ENCODE data around the gene CSTPP1.
"Not testable (repeated sequence)": the region's sequence is repeated elsewhere in the genome, so short reads cannot be mapped to it uniquely, and the experiment has no call there.

CSTPP1 gene

GRCh38 chr11:46961041-46961440 is 24.5 kb downstream of the CSTPP1 start:
- TF ChIP-seq CTCF (IDR thresholded peaks at IDR 0.05; ENCODE audit: low read depth, low read length) = no peak
- no peak for DNase-seq (ENCODE audit: extremely low read depth, low read depth)

GRCh38 chr11:46961886-46962285 is 25.3 kb downstream of the CSTPP1 start:
- not testable (repeated sequence) for DNase-seq (ENCODE audit: extremely low read depth, low read depth)

- TF ChIP-seq CTCF (IDR thresholded peaks at IDR 0.05; ENCODE audit: low read depth, low read length) = no peak
- no peak for DNase-seq (ENCODE audit: extremely low read depth, low read depth)
These were observed 27.3 kb downstream of the CSTPP1 start for GRCh38 chr11:46963844-46964243.

- TF ChIP-seq CTCF (IDR thresholded peaks at IDR 0.05; ENCODE audit: low read depth, low read length) = no peak
- DNase-seq (ENCODE audit: extremely low read depth, low read depth) = no peak
These were observed 30.2 kb downstream of the CSTPP1 start for GRCh38 chr11:46966773-46967172.

- no peak for DNase-seq (ENCODE audit: extremely low read depth, low read depth)
- TF ChIP-seq CTCF (IDR thresholded peaks at IDR 0.05; ENCODE audit: low read depth, low read length) = no peak
These were observed 31.4 kb downstream of the CSTPP1 start for GRCh38 chr11:46967962-46968361.

- TF ChIP-seq CTCF (IDR thresholded peaks at IDR 0.05; ENCODE audit: low read depth, low read length) = no peak
These were observed 32.8 kb downstream of the CSTPP1 start for GRCh38 chr11:46969379-46969778.

GRCh38 chr11:46970913-46971625 is 34.5 kb downstream of the CSTPP1 start:
- no peak for DNase-seq (ENCODE audit: extremely low read depth, low read depth)
- TF ChIP-seq CTCF (IDR thresholded peaks at IDR 0.05; ENCODE audit: low read depth, low read length) = no peak

More at GRCh38 chr11:46969379-46969778, 32.8 kb downstream of the CSTPP1 start:
- DNase-seq (ENCODE audit: extremely low read depth, low read depth) = no peak

GRCh38 chr11:46972343-46972742 is 35.8 kb downstream of the CSTPP1 start:
- DNase-seq (ENCODE audit: extremely low read depth, low read depth) = no peak
- TF ChIP-seq CTCF (IDR thresholded peaks at IDR 0.05; ENCODE audit: low read depth, low read length) = no peak

Measured in AG09319 (cell line).